DOHH2 (cell line): Measurements from ENCODE around the gene SNRNP35.

Experiments used
- EZH2phosphoT487 ChIP-seq: fragments of 200-600 bp; sonication (generic); IDR thresholded peaks from 2 replicates; pipeline ENCODE4 v1.6.1; 2017; ENCODE audit warnings: borderline replicate concordance, mild to moderate bottlenecking, antibody characterized with exemption, low read length, moderate library complexity, mixed read lengths
- TF ChIP-seq, protein P1 (sequence below): fragments of 200-600 bp; sonication (generic); IDR thresholded peaks from one replicate; pipeline ENCODE4 v1.5.1; 2014; ENCODE audit warnings: antibody characterized with exemption, mild to moderate bottlenecking, low read depth, low read length; ENCODE audit not compliant: poor library complexity, severe bottlenecking

DNA sequence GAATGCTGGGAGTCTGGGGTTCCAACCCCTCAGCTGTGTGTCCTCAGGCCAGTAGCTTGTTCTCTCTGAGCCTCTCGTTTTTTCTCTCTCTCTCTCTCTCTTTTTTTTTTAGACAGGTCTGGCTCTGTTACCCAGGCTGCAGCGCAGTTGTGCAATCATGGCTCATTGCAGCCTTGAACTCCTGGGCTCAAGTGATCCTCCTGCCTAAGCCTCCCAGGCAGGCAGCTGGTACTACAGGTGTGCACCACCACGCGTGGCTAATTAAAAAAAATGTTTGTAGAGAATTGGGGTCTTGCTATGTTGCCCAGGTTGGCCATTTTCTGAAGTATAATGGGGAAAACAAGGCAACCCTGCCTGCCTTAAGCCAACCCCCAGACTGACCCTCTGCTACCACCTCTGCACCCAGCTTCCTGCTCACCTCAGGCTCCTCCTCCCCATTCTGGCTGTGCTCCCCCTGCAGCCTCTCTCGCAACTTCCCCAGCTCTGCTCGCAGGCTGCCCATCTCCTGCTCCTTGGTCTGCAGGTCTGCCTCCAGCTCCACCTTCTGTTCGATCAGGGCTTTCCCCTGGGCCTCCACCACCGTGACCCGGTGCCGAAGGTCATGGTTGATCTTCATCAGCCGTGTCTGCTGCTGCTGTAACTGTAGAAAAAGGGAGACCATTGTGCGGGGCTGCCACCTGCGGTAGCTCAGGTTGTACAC lies 40.3 kb downstream of the SNRNP35 start:
- TF ChIP-seq, protein P1, sequence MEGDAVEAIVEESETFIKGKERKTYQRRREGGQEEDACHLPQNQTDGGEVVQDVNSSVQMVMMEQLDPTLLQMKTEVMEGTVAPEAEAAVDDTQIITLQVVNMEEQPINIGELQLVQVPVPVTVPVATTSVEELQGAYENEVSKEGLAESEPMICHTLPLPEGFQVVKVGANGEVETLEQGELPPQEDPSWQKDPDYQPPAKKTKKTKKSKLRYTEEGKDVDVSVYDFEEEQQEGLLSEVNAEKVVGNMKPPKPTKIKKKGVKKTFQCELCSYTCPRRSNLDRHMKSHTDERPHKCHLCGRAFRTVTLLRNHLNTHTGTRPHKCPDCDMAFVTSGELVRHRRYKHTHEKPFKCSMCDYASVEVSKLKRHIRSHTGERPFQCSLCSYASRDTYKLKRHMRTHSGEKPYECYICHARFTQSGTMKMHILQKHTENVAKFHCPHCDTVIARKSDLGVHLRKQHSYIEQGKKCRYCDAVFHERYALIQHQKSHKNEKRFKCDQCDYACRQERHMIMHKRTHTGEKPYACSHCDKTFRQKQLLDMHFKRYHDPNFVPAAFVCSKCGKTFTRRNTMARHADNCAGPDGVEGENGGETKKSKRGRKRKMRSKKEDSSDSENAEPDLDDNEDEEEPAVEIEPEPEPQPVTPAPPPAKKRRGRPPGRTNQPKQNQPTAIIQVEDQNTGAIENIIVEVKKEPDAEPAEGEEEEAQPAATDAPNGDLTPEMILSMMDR, result no peak
- no peak for TF ChIP-seq EZH2phosphoT487
